ENCODE results near the gene MMS22L. TPM values are rescaled to one million over a fixed set of nuclear protein-coding genes. Genes with fewer than 3 reads are reported as not detected.

MMS22L gene
- polyA plus RNA-seq, 1 donor (not counting 4 experiments of a cell fraction or from before 2014, with no cell fraction given), result 14.3 TPM

GRCh38 chr6:97123112-97123511 is 159.9 kb downstream of the MMS22L start:
- TF ChIP-seq, protein P1, sequence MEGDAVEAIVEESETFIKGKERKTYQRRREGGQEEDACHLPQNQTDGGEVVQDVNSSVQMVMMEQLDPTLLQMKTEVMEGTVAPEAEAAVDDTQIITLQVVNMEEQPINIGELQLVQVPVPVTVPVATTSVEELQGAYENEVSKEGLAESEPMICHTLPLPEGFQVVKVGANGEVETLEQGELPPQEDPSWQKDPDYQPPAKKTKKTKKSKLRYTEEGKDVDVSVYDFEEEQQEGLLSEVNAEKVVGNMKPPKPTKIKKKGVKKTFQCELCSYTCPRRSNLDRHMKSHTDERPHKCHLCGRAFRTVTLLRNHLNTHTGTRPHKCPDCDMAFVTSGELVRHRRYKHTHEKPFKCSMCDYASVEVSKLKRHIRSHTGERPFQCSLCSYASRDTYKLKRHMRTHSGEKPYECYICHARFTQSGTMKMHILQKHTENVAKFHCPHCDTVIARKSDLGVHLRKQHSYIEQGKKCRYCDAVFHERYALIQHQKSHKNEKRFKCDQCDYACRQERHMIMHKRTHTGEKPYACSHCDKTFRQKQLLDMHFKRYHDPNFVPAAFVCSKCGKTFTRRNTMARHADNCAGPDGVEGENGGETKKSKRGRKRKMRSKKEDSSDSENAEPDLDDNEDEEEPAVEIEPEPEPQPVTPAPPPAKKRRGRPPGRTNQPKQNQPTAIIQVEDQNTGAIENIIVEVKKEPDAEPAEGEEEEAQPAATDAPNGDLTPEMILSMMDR (optimal IDR thresholded peaks at IDR 0.05 in 1 of 3, IDR thresholded peaks at IDR 0.05 in 1 of 3, conservative IDR thresholded peaks at IDR 0.05 in 1 of 3; ENCODE audit: extremely low read depth in 1 of 3, insufficient read depth in 2 of 3, low read length in 3 of 3), result no peak
- no peak for TF ChIP-seq EZH2 (IDR thresholded peaks at IDR 0.05; ENCODE audit: low read length)
- no peaks in the 10 kb centered on the region for H3K79me2 ChIP-seq (ENCODE audit: control insufficient read depth, insufficient read depth, low read length)
- H3K4me1 ChIP-seq (ENCODE audit: control insufficient read depth, extremely low read depth, insufficient read depth, low read length), result no peaks in the 10 kb centered on the region
- H3K4me3 ChIP-seq (ENCODE audit: control insufficient read depth in 2 of 3, extremely low read depth in 1 of 3, insufficient read depth in 2 of 3, low read depth in 1 of 3, low read length in 3 of 3), result no peak overlapping the region
- no peaks in the 10 kb centered on the region for H3K36me3 ChIP-seq (ENCODE audit: control insufficient read depth in 2 of 2, extremely low read depth in 1 of 2, insufficient read depth in 2 of 2, low read length in 2 of 2)
- no peak overlapping the region for H3K4me2 ChIP-seq (ENCODE audit: control insufficient read depth, extremely low read depth, insufficient read depth, low read depth, low read length)
- no peaks in the 10 kb centered on the region for H3K9me3 ChIP-seq (ENCODE audit: control insufficient read depth, low read depth, low read length)
- DNase-seq (ENCODE audit: low read depth, low spot score), result no peak
- no peaks in the 10 kb centered on the region for H3K9me1 ChIP-seq (ENCODE audit: control insufficient read depth, extremely low read depth, insufficient read depth, low read length)
- no peak overlapping the region for H3K27ac ChIP-seq (ENCODE audit: control insufficient read depth, insufficient read depth, low read length)
- H4K20me1 ChIP-seq (ENCODE audit: control insufficient read depth, extremely low read depth, insufficient read depth, low read length), result no peaks in the 10 kb centered on the region
- no peak overlapping the region for H2AFZ ChIP-seq (ENCODE audit: control insufficient read depth, low read length)
- H3K9ac ChIP-seq (ENCODE audit: control insufficient read depth, extremely low read depth, insufficient read depth, low read length), result no peak overlapping the region
- dilution Hi-C loops (cut with MboI; ENCODE audit: extremely low pct_ligation_motif_present, low sequenced_read_pairs), result no loop called here
- FAIRE-seq, result no peak
- no peaks in the 10 kb centered on the region for H3K27me3 ChIP-seq (ENCODE audit: control insufficient read depth, extremely low read depth, insufficient read depth, low read length)

GRCh38 chr6:97120511-97120910 is 162.5 kb downstream of the MMS22L start:
- H3K9me1 ChIP-seq (ENCODE audit: control insufficient read depth, extremely low read depth, insufficient read depth, low read length), result no peaks in the 10 kb centered on the region
- dilution Hi-C loops (cut with MboI; ENCODE audit: extremely low pct_ligation_motif_present, low sequenced_read_pairs), result no loop called here
- no peaks in the 10 kb centered on the region for H3K27me3 ChIP-seq (ENCODE audit: control insufficient read depth, extremely low read depth, insufficient read depth, low read length)
- H3K36me3 ChIP-seq (ENCODE audit: control insufficient read depth in 2 of 2, extremely low read depth in 1 of 2, insufficient read depth in 2 of 2, low read length in 2 of 2), result no peaks in the 10 kb centered on the region
- no peak for TF ChIP-seq EZH2 (IDR thresholded peaks at IDR 0.05; ENCODE audit: low read length)
- TF ChIP-seq, protein P1 (optimal IDR thresholded peaks at IDR 0.05 in 1 of 3, IDR thresholded peaks at IDR 0.05 in 1 of 3, conservative IDR thresholded peaks at IDR 0.05 in 1 of 3; ENCODE audit: extremely low read depth in 1 of 3, insufficient read depth in 2 of 3, low read length in 3 of 3), result no peak
- H4K20me1 ChIP-seq (ENCODE audit: control insufficient read depth, extremely low read depth, insufficient read depth, low read length), result no peaks in the 10 kb centered on the region
- no peaks in the 10 kb centered on the region for H3K9me3 ChIP-seq (ENCODE audit: control insufficient read depth, low read depth, low read length)
- no peaks in the 10 kb centered on the region for H3K79me2 ChIP-seq (ENCODE audit: control insufficient read depth, insufficient read depth, low read length)
- H3K4me1 ChIP-seq (ENCODE audit: control insufficient read depth, extremely low read depth, insufficient read depth, low read length), result no peaks in the 10 kb centered on the region
- no peak overlapping the region for H3K4me2 ChIP-seq (ENCODE audit: control insufficient read depth, extremely low read depth, insufficient read depth, low read depth, low read length)
- DNase-seq (ENCODE audit: low read depth, low spot score) (no peak), FAIRE-seq (no peak)
- no peak overlapping the region for H3K27ac ChIP-seq (ENCODE audit: control insufficient read depth, insufficient read depth, low read length)
- H3K4me3 ChIP-seq (ENCODE audit: control insufficient read depth in 2 of 3, extremely low read depth in 1 of 3, insufficient read depth in 2 of 3, low read depth in 1 of 3, low read length in 3 of 3), result no peak overlapping the region
- H2AFZ ChIP-seq (ENCODE audit: control insufficient read depth, low read length), result no peak overlapping the region
- no peak overlapping the region for H3K9ac ChIP-seq (ENCODE audit: control insufficient read depth, extremely low read depth, insufficient read depth, low read length)
